Bladder microvascular endothelial cell (primary cell): Measurements from ENCODE around the gene C4orf46. TPM values are rescaled to one million over a fixed set of nuclear protein-coding genes. Genes with fewer than 3 reads are reported as not detected.

Experiments used
- total RNA-seq: library from RNA; depleted of rRNA; stranded (reverse); fragments of >200 nt; gene quantifications from 2 replicates; pipeline ENCODE4 v1.2.3, GENCODE V29; 2014

Gene C4orf46
- 7.1 and 12.1 TPM in 2 replicates for total RNA-seq

GRCh38 chr4:158671665-158671914 lies at the start of gene C4orf46:
Gene C4orf46, minus strand, starts transcription at chr4:158671887. Its CDS starts 86 bp downstream, at chr4:158671801.

DNA sequence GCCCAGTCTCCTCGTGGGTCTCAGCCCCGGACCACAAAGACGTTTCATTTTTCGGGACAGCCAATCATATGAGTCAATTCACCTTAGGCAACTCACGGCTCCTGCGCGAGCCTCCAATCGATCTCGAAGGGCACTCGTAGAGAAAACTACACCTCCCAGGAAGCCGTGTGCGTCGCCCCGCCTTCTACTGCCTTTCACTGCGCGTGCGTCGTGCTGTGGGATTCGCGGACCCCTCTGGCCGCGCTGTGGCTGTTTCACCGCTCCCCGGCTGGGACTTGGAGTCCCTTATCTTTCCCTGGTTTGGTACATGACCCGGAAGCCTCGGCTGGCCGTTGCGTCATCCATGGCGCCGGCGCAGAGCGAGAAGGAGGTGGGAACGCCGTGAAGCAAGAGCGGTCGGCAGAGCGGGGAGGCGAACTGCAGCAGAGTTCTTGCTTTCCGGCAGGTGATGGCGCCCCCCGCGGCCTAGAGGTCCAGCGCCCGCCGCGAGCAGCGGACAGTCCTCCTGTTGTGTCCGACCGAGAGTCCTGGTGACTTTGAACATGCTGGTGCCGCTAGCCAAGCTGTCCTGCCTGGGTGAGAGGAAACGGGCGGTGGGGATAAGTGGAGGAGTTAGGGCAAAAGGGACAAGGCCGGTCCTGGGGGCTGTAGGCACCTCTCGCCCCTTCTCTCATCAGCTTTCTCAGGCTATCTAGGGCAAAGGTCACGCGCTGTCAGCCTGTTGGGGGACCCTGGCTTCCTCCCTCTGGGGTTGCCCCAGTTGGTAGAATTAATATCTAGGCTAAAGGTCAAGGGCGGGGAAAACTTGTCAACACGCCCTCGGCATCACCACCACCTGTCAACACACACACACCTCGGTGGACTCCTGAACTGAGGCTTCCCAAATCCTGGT lies 474 bp upstream of the C4orf46 start, which contains the start of gene ETFDH:
ETFDH (plus strand) TSS at position 382 of the 892 bp plus-strand sequence; CDS start at position 543, 161 bp downstream.

Other genes with a start within 250 kb of the C4orf46 start
- not detected in 2 replicates for gene RXFP1, start 150.0 kb downstream of the C4orf46 start, total RNA-seq
- 13.1 and 21.3 TPM in 2 replicates for gene ETFDH, start 409 bp upstream of the C4orf46 start, total RNA-seq
- gene PPID, start 51.5 kb upstream of the C4orf46 start, total RNA-seq: 15.7 and 32.0 TPM in 2 replicates
- gene FNIP2, start 97.1 kb upstream of the C4orf46 start, total RNA-seq: 28.3 and 41.4 TPM in 2 replicates